Fibroblast of villous mesenchyme (primary cell): ENCODE data around the gene UIMC1. TPM values are rescaled to one million over a fixed set of nuclear protein-coding genes. Genes with fewer than 3 reads are reported as not detected.

Experiments used
- DNase-seq: peaks from one replicate; pipeline ENCODE4 v3.0.0-alpha.2; 2010; ENCODE audit warnings: low read depth
- H3K4me3 ChIP-seq: 2 replicates; pipeline ENCODE4 v1.5.1; 2011; ENCODE audit warnings: low read depth, mild to moderate bottlenecking, low read length
- total RNA-seq: library from RNA; depleted of rRNA; stranded (reverse); fragments of >200 nt; gene quantifications from 2 replicates; pipeline ENCODE4 v1.2.3, GENCODE V29; 2012
- TF ChIP-seq, protein P1 (sequence below): IDR thresholded peaks from 2 replicates; pipeline ENCODE4 v1.5.1; 2012; ENCODE audit warnings: low read depth, mild to moderate bottlenecking, low read length; ENCODE audit not compliant: insufficient read depth

Gene UIMC1
- total RNA-seq, 1 donor = 59.2 TPM

GRCh38 chr5:176870110-176870591 is 136.4 kb downstream of the UIMC1 start:
- peak; percentile 58 for DNase-seq

DNA sequence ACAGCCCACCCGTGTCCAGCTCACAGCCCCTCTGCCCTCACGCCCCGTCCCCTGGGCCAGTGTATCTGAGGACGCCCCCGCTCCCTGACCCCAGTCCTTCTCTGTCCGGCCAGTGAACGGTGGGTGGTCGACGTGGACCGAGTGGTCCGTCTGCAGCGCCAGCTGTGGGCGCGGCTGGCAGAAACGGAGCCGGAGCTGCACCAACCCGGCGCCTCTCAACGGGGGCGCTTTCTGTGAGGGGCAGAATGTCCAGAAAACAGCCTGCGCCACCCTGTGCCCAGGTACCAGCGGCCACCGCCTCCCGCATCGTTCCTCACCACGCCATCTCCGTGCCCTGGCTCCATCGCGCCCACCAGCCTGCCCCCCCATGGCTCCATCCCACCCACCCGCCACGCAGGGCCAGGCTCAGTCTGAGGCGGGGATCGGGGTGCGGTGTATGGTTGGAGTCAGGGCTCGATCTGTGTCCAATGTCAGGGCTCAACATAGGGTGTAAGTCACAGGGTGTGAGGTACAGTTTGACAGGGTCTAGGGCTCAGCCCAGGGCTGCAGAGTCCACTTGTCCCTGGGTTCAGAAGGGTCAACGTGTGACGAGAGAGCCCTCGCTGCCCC is 137.0 kb downstream of the UIMC1 start:
- DNase-seq = no peak
- TF ChIP-seq, protein P1, sequence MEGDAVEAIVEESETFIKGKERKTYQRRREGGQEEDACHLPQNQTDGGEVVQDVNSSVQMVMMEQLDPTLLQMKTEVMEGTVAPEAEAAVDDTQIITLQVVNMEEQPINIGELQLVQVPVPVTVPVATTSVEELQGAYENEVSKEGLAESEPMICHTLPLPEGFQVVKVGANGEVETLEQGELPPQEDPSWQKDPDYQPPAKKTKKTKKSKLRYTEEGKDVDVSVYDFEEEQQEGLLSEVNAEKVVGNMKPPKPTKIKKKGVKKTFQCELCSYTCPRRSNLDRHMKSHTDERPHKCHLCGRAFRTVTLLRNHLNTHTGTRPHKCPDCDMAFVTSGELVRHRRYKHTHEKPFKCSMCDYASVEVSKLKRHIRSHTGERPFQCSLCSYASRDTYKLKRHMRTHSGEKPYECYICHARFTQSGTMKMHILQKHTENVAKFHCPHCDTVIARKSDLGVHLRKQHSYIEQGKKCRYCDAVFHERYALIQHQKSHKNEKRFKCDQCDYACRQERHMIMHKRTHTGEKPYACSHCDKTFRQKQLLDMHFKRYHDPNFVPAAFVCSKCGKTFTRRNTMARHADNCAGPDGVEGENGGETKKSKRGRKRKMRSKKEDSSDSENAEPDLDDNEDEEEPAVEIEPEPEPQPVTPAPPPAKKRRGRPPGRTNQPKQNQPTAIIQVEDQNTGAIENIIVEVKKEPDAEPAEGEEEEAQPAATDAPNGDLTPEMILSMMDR = no peak
- no peak overlapping the region for H3K4me3 ChIP-seq

More at GRCh38 chr5:176870110-176870591, 136.4 kb downstream of the UIMC1 start:
- H3K4me3 ChIP-seq = no peak overlapping the region
- TF ChIP-seq, protein P1 = peak; percentile 50

GRCh38 chr5:176868731-176869130 is 137.8 kb downstream of the UIMC1 start:
- TF ChIP-seq, protein P1 = no peak
- no peak for DNase-seq
- H3K4me3 ChIP-seq = no peak overlapping the region

DNA sequence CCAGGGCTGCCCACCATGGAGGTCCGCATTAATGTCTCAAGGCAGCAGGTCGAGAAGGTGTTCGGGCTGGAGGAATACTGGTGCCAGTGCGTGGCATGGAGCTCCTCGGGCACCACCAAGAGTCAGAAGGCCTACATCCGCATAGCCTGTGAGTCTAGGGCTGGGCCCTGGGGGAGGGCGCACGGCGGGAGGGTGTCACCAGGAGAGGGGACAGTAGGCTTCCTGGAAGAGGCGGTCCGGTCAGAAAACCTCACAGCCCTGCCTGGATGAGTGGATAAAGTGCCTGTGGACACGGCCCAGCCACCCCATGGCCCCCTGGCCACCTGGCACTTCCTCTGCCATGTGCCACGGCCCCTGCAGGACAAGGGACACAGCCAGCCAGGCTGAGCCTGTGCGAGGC is 138.5 kb downstream of the UIMC1 start:
- no peak overlapping the region for H3K4me3 ChIP-seq
- TF ChIP-seq, protein P1 = no peak
- DNase-seq = no peak

DNA sequence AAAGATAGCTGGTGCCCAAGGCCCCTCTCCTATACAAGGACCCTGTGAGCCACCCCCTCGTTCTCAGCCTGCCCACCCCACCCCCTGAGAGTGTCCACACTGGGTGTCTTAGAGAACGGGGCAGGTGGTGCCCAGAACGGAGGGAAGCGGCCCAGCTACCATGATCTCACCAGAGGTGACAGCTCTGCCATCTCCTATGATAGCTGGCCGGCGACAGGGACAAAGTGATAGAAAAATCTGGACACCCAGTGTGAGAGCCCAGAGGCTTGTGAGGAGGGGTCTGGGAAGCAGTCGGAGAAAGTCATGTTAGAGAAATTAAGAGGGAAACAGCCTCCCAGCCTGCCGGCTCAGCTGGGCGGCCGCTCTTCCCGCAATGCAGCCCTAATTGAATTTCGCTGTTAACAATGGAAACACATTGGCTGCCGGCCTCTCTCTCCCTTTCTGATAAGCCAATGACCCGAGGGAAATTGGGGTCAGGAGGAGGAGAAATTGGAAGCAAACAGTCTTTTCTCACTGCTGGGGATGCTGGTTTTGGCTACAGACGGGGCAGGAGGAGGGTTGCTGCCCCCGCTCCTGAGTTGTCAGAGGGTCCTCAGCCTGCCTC is 139.8 kb downstream of the UIMC1 start:
- no peak overlapping the region for H3K4me3 ChIP-seq
- DNase-seq = no peak
- TF ChIP-seq, protein P1 = no peak

DNA sequence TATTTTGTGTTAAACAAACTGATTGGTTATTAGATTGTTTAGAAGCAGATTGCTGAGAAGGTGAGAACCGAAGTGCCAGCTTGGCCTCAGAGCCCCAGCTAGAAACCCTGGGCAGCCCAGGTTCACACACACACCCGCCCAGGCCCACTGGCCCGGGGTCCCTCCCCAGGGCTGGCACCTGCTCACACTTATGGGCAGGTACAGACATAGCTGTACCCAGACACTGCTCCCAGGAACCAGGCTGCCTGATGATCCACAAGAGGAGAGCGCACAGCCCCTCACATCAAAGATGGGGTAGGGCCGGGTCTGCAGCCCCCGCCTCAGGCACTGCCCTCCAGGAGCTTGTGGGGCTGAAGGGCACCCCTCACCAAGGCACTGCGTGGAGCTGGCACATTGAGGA is 140.6 kb downstream of the UIMC1 start:
- H3K4me3 ChIP-seq = no peak overlapping the region
- TF ChIP-seq, protein P1 = no peak
- no peak for DNase-seq

DNA sequence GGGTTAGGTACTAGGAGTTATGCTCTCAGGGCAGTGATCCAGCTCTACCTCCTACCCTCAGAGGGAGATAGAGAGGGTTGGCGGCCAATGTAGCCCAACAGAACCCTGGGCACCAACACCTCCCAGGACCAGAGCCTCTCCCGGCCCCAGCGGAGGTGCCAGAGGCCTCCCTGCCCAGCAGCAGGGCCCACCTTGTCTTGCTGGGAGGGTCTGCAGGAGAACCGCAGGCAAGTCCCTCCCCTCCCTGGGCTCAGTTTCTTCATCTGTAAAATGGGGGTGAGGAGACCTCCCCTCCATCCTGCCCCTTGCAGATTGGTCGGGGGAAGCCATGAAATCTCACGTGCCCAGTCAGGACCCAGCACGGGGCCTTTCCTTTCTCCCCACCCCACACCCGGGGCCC is 141.8 kb downstream of the UIMC1 start:
- no peak for DNase-seq
- no peak overlapping the region for H3K4me3 ChIP-seq
- TF ChIP-seq, protein P1 = no peak
